Fibroblast of peridontal ligament (primary cell): ENCODE measurements around the gene MAP2K1.
"Not testable (repeated sequence)": the region's sequence is repeated elsewhere in the genome, so short reads cannot be mapped to it uniquely, and the experiment has no call there.

ENCODE experiments used
- DNase-seq: peaks from one replicate; pipeline ENCODE4 v3.0.0-alpha.2; 2010; ENCODE audit errors: extremely low read depth

MAP2K1 gene

DNA sequence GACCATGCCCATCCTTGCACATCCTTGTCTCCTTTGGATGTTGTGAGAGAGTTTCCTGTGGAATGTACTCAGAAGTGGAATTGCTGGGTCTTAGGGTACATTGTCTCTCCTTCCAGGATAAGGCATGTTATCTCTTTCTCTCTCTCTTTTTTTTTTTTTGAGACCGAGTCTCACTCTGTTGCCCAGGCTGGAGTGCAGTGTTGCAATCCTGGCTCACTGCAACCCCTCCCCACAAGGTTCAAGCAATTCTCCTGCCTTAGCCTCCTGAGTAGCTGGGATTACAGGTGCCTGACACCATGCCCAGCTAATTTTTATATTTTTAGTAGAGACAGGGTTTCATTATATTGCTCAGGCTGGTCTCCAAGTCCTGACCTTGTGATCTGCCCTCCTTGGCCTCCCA is 6.3 kb downstream of the MAP2K1 start:
- not testable (repeated sequence) for DNase-seq

GRCh38 chr15:66394472-66394871 is 7.8 kb downstream of the MAP2K1 start:
- DNase-seq: no peak

- no peak for DNase-seq
Measured at GRCh38 chr15:66394915-66395314, 8.2 kb downstream of the MAP2K1 start.

DNA sequence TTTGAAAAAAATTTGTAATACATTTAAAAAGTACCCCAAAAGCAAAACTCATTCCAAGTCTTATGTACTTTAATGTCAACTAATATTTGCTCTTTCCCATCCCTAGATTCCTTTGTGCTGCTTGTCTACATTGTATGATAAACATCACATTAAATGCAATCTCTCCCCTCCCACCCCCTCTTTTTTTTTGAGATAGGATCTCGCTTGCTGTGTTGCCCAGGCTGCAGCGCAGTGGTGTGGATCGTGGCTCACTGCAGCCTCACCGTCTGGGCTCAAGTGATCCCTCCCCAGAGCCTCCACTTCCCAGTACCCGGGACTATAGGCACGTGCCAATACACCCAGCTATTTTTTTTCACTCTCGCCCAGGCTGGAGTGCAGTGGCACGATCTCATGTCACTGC is 12.6 kb downstream of the MAP2K1 start:
- DNase-seq: no peak

- DNase-seq: peak; percentile 27
Measured at GRCh38 chr15:66400351-66400774, 13.7 kb downstream of the MAP2K1 start.

DNA sequence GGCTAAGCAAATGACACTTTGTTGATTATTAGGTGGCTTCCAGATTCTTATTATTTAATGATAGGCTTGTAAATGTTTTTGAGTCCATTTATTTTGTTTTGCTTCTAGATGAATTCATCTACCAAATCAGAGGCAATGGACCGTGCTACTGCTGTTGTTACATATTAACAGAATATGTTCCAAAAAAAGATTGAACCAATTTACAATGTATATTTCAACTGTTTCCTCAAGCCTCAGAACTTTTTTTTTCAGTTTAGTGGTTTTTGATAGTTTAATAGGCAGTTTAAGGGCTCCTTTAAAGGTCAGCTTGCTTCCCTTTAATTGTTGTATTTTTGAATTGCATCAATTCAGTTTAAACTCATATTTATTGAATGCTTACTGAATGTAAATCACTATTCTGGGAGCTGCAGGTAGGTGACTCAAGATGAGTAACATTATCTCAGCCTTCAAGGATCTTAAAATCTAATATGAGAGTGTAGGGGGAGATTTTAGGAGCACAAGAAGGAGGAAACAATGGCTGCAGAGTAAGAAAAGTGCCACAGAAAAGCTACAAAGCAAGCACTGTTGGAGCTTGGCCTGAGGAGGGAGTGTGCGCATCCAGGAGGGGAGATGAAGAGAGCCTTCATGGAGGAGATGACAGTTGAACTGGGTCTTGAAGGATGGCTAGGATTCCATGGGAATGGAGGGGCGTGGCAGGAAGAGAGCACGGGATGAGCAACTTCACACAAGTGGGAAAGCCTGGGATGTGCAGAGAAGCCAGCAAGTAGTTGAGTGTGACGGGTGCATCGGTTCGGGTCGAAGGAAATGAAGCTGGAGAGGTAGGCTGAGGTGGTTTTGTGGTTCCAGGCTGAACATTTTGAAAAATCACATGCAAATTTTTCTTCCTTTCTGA is 14.7 kb downstream of the MAP2K1 start:
- no peak for DNase-seq

- DNase-seq: no peak
Measured at GRCh38 chr15:66402761-66403284, 16.1 kb downstream of the MAP2K1 start.

DNA sequence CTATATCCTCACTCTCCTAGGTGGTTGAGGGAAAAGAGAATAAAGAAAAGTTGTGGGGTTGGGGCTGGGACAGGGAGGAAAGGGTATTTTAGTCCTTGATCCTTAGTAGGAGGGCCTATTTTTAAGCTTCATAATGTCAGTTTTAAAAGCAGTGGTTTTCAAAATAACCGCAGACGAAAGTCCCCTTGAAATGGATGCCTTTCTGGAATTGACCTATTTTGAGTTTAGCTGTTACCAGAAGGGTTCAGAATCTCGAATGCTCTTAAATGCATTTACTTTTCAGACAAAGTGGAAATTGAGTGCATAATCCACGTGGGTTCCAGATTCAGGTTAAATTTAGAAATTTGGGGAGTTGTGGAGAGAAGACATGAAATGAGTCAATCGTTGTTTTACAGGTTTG is 16.6 kb downstream of the MAP2K1 start:
- no peak for DNase-seq

DNA sequence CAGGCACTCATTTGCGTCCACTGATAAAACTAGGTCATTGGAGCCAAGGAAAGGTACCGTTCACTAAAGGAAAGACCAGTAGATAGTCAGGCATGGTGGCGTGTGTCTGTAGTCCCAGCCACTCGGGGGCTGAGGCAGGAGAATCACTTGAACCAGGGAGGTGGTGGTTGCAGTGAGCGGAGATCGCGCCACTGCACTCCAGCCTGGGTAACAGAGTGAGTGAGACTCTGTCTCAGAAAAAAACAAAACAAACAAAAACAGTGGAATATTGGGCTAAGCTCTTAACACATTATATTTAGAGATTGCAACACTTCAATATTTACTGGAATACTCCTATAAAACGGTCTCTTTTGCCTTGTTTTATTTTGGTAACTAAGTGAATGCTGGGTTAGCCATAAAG is 17.4 kb downstream of the MAP2K1 start:
- no peak for DNase-seq

- DNase-seq: no peak
Measured at GRCh38 chr15:66404532-66404931, 17.8 kb downstream of the MAP2K1 start.

DNA sequence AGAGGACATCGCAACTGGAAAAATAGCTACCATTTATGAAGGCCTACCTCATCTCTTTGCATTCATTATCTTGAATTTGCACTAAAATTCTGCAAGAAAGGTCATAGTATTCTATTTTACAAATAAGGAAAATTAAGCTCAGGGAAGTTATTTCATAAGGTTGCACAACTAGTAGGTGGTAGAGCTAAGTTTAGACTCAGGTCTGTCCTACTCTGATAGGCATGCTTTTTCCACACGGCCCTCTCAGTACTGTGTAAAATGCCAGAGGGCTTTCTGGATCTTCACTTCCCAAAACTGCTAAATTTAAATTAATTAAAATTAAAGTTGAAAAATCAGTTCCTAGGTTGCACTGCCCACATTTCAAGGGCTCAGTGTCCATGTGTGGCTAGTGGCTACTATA is 18.3 kb downstream of the MAP2K1 start:
- DNase-seq: no peak

DNA sequence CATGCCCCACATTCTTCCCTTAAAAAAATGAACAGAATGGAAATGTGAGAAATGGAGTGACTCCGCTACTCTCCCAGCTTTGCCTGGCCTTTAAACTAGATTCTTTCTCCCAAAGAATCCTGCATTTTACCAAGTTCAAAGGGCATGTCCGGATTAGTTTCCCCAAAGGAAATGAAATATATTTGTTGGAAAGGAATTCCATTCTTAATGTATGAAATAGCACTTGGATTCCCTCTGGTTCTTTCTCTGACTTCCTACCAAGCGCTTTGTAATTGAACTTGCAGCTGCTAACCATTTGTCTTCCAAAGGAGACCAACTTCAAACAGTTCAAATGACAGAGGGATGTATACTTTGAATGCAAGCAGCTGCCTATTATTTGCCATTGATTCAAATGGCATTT is 18.9 kb downstream of the MAP2K1 start:
- peak; percentile 75 for DNase-seq

DNA sequence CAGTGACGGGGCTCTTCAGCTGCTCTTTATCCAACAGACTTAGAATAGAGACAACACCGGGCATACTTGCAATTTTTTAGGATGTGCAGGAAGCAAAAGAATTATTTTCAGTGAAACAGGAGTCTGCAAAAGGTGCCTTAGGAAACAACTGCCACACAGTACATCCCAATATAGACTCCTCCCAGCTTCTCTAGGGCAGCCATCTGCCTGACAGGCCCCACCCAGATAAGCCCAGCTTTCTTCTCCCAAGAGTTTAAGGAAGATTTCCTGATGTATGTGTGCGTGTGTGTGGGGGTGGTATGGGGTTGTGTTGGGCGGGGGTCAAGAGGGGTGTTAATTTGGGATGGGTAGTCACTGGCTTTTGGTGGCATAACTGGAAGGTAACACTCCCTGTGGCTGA is 21.5 kb downstream of the MAP2K1 start:
- DNase-seq: no peak

GRCh38 chr15:66408675-66409282 is 22.1 kb downstream of the MAP2K1 start:
- DNase-seq: no peak

GRCh38 chr15:66409565-66410108 is 22.9 kb downstream of the MAP2K1 start:
- DNase-seq: no peak

DNA sequence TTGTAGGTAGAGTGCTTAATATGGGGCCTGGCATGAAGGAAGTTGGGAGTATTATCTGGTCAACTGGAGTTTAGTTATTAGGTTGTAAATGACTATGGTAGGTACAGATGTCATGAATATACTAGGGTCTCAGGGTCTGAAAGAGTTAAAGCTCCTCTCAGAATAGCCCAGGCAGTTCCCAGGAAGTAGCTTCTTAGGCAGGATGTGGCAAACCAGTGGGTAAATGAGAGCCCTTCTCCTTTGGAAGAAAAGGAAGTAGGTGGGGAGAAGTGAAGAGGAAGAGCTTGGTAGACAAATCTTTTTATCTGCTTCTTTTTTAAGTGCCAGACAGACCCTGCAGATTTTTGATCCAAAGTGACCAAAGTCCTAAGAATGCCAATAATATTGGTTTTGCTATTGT is 24.5 kb downstream of the MAP2K1 start:
- no peak for DNase-seq

DNA sequence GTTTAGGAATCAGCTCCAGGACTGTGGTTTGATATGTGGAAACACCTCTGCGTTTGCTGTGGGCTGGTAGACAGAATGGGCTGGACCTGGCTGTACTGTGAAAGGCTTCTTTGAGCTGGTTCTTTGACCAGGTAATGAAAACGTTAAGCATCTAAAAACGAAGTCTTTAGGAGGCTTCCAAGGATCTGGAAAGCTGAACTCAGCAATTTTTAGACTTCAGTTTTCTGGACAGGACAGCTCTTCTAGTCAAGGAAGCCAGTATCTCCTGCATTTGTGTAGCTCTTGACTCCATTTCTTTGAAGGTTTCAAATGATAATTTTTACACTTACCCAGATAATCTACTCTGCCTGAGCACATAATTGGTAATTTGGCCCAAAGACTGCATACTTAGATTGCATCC is 25.5 kb downstream of the MAP2K1 start:
- no peak for DNase-seq

DNA sequence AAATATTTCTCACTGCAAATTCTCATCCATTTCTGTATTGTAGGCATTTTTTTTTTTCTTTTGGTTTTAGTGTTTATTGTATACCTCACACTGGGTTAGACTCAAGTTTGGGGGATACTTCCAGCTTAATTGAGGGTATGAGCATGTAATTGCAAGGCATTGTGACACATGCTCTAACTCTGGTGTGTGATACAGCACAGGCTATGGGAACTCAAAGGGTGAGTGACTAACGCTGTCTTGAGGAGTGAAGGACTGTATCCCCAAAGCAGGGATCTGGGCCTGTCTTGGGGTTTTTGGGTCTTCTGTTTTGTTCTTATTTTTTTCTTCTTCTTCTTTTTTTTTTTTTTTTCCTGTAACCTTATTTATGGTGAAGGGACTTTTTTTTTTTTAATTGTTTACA is 26.9 kb downstream of the MAP2K1 start:
- DNase-seq: no peak

GRCh38 chr15:66415360-66415759 is 28.6 kb downstream of the MAP2K1 start:
- DNase-seq: no peak

DNA sequence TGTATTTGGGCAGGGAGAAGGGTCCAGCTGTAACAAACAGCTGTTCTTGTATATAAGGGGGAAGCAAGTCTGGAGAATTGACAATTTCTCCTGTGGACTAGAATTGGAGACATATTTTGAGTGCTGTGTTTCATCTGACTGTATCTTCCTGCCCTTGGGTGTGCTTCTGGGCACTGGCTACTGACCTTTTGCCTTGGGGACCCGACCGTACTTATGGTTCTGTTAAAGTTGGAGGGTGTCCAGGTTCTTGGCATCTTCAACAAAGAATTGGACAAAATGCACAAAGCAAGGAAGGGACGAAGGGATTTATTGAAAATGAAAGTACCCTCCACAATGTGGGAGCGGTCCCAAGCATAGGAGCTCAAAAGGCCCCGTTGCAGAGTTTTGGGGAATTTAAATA is 31.0 kb downstream of the MAP2K1 start:
- no peak for DNase-seq

DNA sequence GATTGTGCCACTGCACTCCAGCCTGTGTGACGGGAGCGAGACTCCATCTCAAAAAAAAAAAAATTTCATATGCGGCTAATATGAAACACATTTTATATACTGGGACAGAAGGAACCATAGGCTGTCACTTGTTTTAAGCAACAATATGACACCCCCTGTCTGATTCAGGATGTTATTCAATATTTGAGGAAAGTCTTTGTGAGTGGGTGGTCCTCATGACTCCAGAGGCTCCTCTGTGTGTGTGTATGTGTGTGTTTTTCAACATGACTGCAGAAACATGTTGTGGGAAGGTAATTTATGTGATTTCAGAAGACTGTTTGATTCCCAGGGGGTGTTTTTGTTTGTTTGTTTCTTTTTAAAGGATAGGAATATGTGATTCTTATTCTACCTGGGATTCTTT is 32.8 kb downstream of the MAP2K1 start:
- DNase-seq: no peak

DNA sequence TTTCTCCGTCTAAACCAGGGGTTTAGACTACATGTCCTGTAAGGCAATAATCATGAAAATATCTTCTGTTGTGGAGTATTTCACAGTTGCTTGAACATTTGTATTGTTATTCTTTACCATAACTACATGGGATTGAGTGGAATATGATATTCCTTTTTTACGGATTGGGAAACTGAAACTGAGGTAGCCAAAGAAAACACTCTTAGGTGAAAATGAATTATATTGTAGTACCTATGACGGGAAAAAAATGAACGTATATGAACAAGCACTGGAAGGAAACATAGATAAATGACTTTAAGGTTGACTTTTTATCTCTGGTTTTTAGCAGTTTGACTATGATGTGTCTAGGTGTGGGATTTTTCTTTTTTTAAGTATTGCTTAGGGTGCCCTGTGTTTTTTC is 35.6 kb downstream of the MAP2K1 start:
- DNase-seq: no peak

- DNase-seq: no peak
Measured at GRCh38 chr15:66423149-66423548, 36.4 kb downstream of the MAP2K1 start.
